NCI-H510A (cell line): ENCODE data around the gene MAML2.
"Not testable (repeated sequence)": the region's sequence is repeated elsewhere in the genome, so short reads cannot be mapped to it uniquely, and the experiment has no call there.

ENCODE experiments used
- DNase-seq: peaks from one replicate; lab custom pipeline; 2025; lab: John Stamatoyannopoulos, UW

Gene MAML2

GRCh38 chr11:96292291-96293010 is 50.5 kb downstream of the MAML2 start:
- DNase-seq = no peak

GRCh38 chr11:96290631-96291030 is 52.4 kb downstream of the MAML2 start:
- DNase-seq = no peak

GRCh38 chr11:96290031-96290430 is 53.0 kb downstream of the MAML2 start:
- no peak for DNase-seq

- no peak for DNase-seq
These were observed 54.1 kb downstream of the MAML2 start for GRCh38 chr11:96288915-96289314.

GRCh38 chr11:96287822-96288439 is 55.1 kb downstream of the MAML2 start:
- no peak for DNase-seq

- DNase-seq = not testable (repeated sequence)
These were observed 57.0 kb downstream of the MAML2 start for GRCh38 chr11:96285985-96286384.

GRCh38 chr11:96284917-96285316 is 58.1 kb downstream of the MAML2 start:
- DNase-seq = no peak

- DNase-seq = no peak
These were observed 58.6 kb downstream of the MAML2 start for GRCh38 chr11:96284401-96284800.

- no peak for DNase-seq
These were observed 60.3 kb downstream of the MAML2 start for GRCh38 chr11:96282625-96283220.

- no peak for DNase-seq
These were observed 62.6 kb downstream of the MAML2 start for GRCh38 chr11:96280444-96280843.

- no peak for DNase-seq
These were observed 63.1 kb downstream of the MAML2 start for GRCh38 chr11:96279896-96280290.

- no peak for DNase-seq
These were observed 63.7 kb downstream of the MAML2 start for GRCh38 chr11:96279018-96279895.

GRCh38 chr11:96278039-96278897 is 64.7 kb downstream of the MAML2 start:
- DNase-seq = no peak

- DNase-seq = no peak
These were observed 65.3 kb downstream of the MAML2 start for GRCh38 chr11:96277696-96278038.

GRCh38 chr11:96276836-96277235 is 66.2 kb downstream of the MAML2 start:
- no peak for DNase-seq

GRCh38 chr11:96275801-96276594 is 67.0 kb downstream of the MAML2 start:
- DNase-seq = no peak

- DNase-seq = no peak
These were observed 69.5 kb downstream of the MAML2 start for GRCh38 chr11:96273507-96273906.

- DNase-seq = no peak
These were observed 70.3 kb downstream of the MAML2 start for GRCh38 chr11:96272529-96273222.

GRCh38 chr11:96271777-96272176 is 71.2 kb downstream of the MAML2 start:
- DNase-seq = no peak

- DNase-seq = not testable (repeated sequence)
These were observed 71.6 kb downstream of the MAML2 start for GRCh38 chr11:96271352-96271751.
